ENCODE data around the gene SLC35B1. TPM values are rescaled to one million over a fixed set of nuclear protein-coding genes. Genes with fewer than 3 reads are reported as not detected.

Gene SLC35B1
- total RNA-seq, 2 donors from 2014 or later, result 59.4 to 80.5 TPM

DNA sequence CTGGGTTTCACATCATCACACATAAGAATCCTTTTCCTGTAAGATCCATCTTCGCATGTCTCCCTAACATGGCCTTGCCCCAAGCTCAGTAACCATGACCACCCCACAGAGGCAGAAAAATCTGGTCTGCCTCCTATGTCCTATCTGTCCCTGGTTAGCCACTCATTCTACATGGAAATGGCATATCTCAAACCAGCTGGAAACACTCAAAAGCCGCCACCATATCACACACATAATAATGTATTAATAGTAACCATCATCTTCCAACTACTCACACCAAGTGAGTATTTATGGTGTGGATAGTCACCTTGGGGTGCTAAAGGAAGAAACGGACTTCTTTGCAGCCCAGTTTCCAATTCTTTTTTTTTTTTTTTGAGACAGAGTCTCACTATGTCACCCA is 44.7 kb upstream of the SLC35B1 start:
- TF ChIP-seq, protein P1, sequence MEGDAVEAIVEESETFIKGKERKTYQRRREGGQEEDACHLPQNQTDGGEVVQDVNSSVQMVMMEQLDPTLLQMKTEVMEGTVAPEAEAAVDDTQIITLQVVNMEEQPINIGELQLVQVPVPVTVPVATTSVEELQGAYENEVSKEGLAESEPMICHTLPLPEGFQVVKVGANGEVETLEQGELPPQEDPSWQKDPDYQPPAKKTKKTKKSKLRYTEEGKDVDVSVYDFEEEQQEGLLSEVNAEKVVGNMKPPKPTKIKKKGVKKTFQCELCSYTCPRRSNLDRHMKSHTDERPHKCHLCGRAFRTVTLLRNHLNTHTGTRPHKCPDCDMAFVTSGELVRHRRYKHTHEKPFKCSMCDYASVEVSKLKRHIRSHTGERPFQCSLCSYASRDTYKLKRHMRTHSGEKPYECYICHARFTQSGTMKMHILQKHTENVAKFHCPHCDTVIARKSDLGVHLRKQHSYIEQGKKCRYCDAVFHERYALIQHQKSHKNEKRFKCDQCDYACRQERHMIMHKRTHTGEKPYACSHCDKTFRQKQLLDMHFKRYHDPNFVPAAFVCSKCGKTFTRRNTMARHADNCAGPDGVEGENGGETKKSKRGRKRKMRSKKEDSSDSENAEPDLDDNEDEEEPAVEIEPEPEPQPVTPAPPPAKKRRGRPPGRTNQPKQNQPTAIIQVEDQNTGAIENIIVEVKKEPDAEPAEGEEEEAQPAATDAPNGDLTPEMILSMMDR (conservative IDR thresholded peaks at IDR 0.05), result no peak
- H3K27ac ChIP-seq (ENCODE audit: low read depth, low read length), result no peak overlapping the region
- no peak overlapping the region for H3K4me3 Mint-ChIP-seq
- no peaks in the 10 kb centered on the region for H3K4me1 ChIP-seq (ENCODE audit: control insufficient read depth, insufficient read depth, low read length)
- H3K27ac Mint-ChIP-seq, result no peak overlapping the region
- H3K36me3 Mint-ChIP-seq (ENCODE audit: low read depth), result peaks cover 18% of the 10 kb centered on the region
- no peak overlapping the region for H3K4me3 ChIP-seq (ENCODE audit: low read length)
- H3K27me3 Mint-ChIP-seq (ENCODE audit: insufficient read depth), result no peaks in the 10 kb centered on the region
- no peak for DNase-seq
- H3K27me3 ChIP-seq (ENCODE audit: control insufficient read depth, insufficient read depth, low read length, poor library complexity, severe bottlenecking), result no peaks in the 10 kb centered on the region
- peaks cover under 1% of the 10 kb centered on the region for H3K4me1 Mint-ChIP-seq
- peaks cover 3% of the 10 kb centered on the region for H3K36me3 ChIP-seq (ENCODE audit: control insufficient read depth, insufficient read depth, low read length)
- H3K9ac ChIP-seq (ENCODE audit: extremely low read depth, low read length, poor library complexity, severe bottlenecking), result no peak overlapping the region
- no peaks in the 10 kb centered on the region for H3K9me3 ChIP-seq (ENCODE audit: control insufficient read depth, low read length)
- H3K9me3 Mint-ChIP-seq, result no peaks in the 10 kb centered on the region
- WGBS, 2 experiments (ENCODE audit: insufficient coverage in 1 of 2, insufficient read length in 1 of 2), result 95 to 100% methylated on average over 1 to 2 of the region's 3 CpGs

DNA sequence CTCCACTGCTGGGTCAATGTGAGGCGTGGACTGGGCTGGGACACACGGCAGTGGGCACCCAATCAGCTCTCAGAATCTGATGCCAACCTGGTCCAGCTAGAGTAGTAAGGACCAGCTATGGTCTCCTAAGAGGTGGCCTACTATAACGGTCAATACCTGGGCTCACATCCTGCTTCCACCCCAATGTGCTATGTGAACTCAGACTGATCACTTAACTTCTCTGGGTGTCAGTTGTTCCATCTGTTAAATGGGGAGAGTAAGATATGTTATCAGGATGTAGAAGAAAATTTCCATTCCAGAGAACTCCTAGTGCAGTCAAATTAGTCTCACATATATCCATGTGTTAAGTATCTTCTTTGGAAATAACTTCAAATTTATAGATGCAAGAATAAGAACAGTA is 42.0 kb upstream of the SLC35B1 start:
- WGBS, 2 experiments (ENCODE audit: insufficient coverage in 1 of 2, insufficient read length in 1 of 2), result 94 to 100% methylated on average over 3 of the region's 3 CpGs
- no peak for DNase-seq
- no peaks in the 10 kb centered on the region for H3K27me3 Mint-ChIP-seq (ENCODE audit: insufficient read depth)
- peaks cover 5% of the 10 kb centered on the region for H3K4me1 Mint-ChIP-seq
- no peaks in the 10 kb centered on the region for H3K9me3 ChIP-seq (ENCODE audit: control insufficient read depth, low read length)
- no peaks in the 10 kb centered on the region for H3K9me3 Mint-ChIP-seq
- H3K9ac ChIP-seq (ENCODE audit: extremely low read depth, low read length, poor library complexity, severe bottlenecking), result no peak overlapping the region
- H3K4me3 Mint-ChIP-seq, result no peak overlapping the region
- no peaks in the 10 kb centered on the region for H3K4me1 ChIP-seq (ENCODE audit: control insufficient read depth, insufficient read depth, low read length)
- TF ChIP-seq, protein P1 (conservative IDR thresholded peaks at IDR 0.05), result no peak
- H3K36me3 ChIP-seq (ENCODE audit: control insufficient read depth, insufficient read depth, low read length), result no peaks in the 10 kb centered on the region
- H3K4me3 ChIP-seq (ENCODE audit: low read length), result no peak overlapping the region
- no peak overlapping the region for H3K27ac ChIP-seq (ENCODE audit: low read depth, low read length)
- H3K27ac Mint-ChIP-seq, result no peak overlapping the region
- H3K36me3 Mint-ChIP-seq (ENCODE audit: low read depth), result peaks cover 18% of the 10 kb centered on the region
- no peaks in the 10 kb centered on the region for H3K27me3 ChIP-seq (ENCODE audit: control insufficient read depth, insufficient read depth, low read length, poor library complexity, severe bottlenecking)

DNA sequence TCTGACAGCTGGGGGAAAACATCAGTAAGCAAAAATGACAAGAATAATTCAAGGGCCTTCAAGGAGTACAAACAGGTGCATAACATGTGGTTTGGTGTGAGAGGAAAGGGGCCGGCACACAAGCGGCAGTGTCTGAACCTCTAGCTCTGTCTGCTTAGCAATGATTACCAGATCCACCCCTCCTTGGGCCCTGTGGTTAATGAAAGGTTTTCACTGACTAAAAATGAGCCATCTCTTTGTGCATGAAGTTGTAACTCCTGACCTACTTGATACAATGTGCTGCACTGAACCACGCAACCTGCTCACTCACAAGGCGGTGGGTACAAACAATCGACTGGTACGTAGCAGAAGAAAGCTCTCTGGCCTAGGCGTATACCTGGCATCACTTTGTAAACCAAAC is 41.0 kb upstream of the SLC35B1 start:
- H3K27ac Mint-ChIP-seq, result no peak overlapping the region
- no peaks in the 10 kb centered on the region for H3K36me3 ChIP-seq (ENCODE audit: control insufficient read depth, insufficient read depth, low read length)
- H3K9ac ChIP-seq (ENCODE audit: extremely low read depth, low read length, poor library complexity, severe bottlenecking), result no peak overlapping the region
- H3K4me3 Mint-ChIP-seq, result no peak overlapping the region
- no peak for DNase-seq
- H3K27me3 Mint-ChIP-seq (ENCODE audit: insufficient read depth), result no peaks in the 10 kb centered on the region
- peaks cover 17% of the 10 kb centered on the region for H3K36me3 Mint-ChIP-seq (ENCODE audit: low read depth)
- TF ChIP-seq, protein P1 (conservative IDR thresholded peaks at IDR 0.05), result no peak
- H3K27me3 ChIP-seq (ENCODE audit: control insufficient read depth, insufficient read depth, low read length, poor library complexity, severe bottlenecking), result no peaks in the 10 kb centered on the region
- WGBS, 2 experiments (ENCODE audit: insufficient coverage in 1 of 2, insufficient read length in 1 of 2), result 91 to 94% methylated on average over 6 to 7 of the region's 7 CpGs
- H3K4me1 Mint-ChIP-seq, result peaks cover 5% of the 10 kb centered on the region
- H3K27ac ChIP-seq (ENCODE audit: low read depth, low read length), result no peak overlapping the region
- H3K4me1 ChIP-seq (ENCODE audit: control insufficient read depth, insufficient read depth, low read length), result no peaks in the 10 kb centered on the region
- no peaks in the 10 kb centered on the region for H3K9me3 ChIP-seq (ENCODE audit: control insufficient read depth, low read length)
- H3K9me3 Mint-ChIP-seq, result no peaks in the 10 kb centered on the region
- H3K4me3 ChIP-seq (ENCODE audit: low read length), result no peak overlapping the region

Data from endodermal cell (in vitro differentiated cells).